T-helper 17 cell (primary cell): ENCODE results near the gene ZNF816. TPM values are rescaled to one million over a fixed set of nuclear protein-coding genes. Genes with fewer than 3 reads are reported as not detected.
A peak's percentile ranks its signal among the peaks of the same experiment; 100 is the strongest.
"Not testable (repeated sequence)": the region's sequence is repeated elsewhere in the genome, so short reads cannot be mapped to it uniquely, and the experiment has no call there.

Experiments
- ATAC-seq: fragments of 150-1000 bp; cut with Tn5 transposase; 2 replicates; pipeline ENCODE4 v1.10.0; 2021; ENCODE audit warnings: mild to moderate bottlenecking, moderate library complexity
- DNase-seq, 3 donors: peaks; one replicate each; pipeline versions ENCODE4 v3.0.0 to v3.0.0-alpha.2; 2020 to 2021
- H3K9me3 ChIP-seq: one replicate; pipeline ENCODE4 v1.7.0; 2013; ENCODE audit warnings: low read length, mild to moderate bottlenecking; ENCODE audit not compliant: control insufficient read depth, poor library complexity, severe bottlenecking
- H3K27ac Mint-ChIP-seq: one replicate; pipeline ENCODE4 v1.8.0; 2022; ENCODE audit warnings: mild to moderate bottlenecking, moderate library complexity, mixed read lengths
- H3K27me3 Mint-ChIP-seq: one replicate; pipeline ENCODE4 v1.8.0; 2022; ENCODE audit warnings: mixed read lengths
- H3K36me3 Mint-ChIP-seq: one replicate; pipeline ENCODE4 v1.8.0; 2022; ENCODE audit warnings: low read depth, mixed read lengths
- H3K4me1 Mint-ChIP-seq: one replicate; pipeline ENCODE4 v1.8.0; 2022; ENCODE audit warnings: mild to moderate bottlenecking, mixed read lengths
- H3K4me3 Mint-ChIP-seq: one replicate; pipeline ENCODE4 v1.8.0; 2022; ENCODE audit warnings: mild to moderate bottlenecking, moderate library complexity, mixed read lengths
- total RNA-seq, 4 donors: library from RNA in 2 of 4; stranded (reverse) in 2 of 4; gene quantifications; one replicate each; pipeline ENCODE4 v1.2.3 and lab custom pipeline; 2022 to 2026

Gene ZNF816
- total RNA-seq, 2 donors from 2014 or later, result 3.5 to 4.8 TPM

DNA sequence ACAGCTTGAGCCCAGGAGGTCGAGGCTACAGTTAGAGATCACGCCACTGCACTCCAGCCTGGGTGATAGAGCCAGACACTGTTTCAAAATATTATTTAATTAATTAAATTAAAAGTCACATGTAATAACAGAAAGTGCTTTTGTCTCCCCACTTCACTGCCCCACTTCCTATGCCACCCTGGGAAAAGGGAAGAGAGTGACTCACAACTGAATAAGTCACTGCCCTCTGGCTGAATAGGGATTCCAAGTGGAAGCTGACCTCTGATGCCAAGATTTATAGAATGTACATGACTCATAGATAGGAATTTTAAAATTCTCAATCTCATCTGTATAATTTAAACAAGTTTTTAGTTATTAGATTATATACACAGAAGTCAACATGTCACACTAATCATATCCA, 28.8 kb upstream of the ZNF816 start:
- H3K27ac Mint-ChIP-seq, result no peak overlapping the region

GRCh38 chr19:52990759-52991418, 28.2 kb upstream of the ZNF816 start:
- no peak for ATAC-seq
- no peaks in the 10 kb centered on the region for H3K9me3 ChIP-seq
- peaks cover 6% of the 10 kb centered on the region for H3K36me3 Mint-ChIP-seq

More for the DNA sequence above, 28.8 kb upstream of the ZNF816 start:
- no peak overlapping the region for H3K4me3 Mint-ChIP-seq
- H3K36me3 Mint-ChIP-seq, result peaks cover 6% of the 10 kb centered on the region
- H3K4me1 Mint-ChIP-seq, result peaks cover 4% of the 10 kb centered on the region
- DNase-seq, result no peak
- ATAC-seq, result no peak
- no peaks in the 10 kb centered on the region for H3K9me3 ChIP-seq
- H3K27me3 Mint-ChIP-seq, result no peaks in the 10 kb centered on the region

GRCh38 chr19:52988506-52988905, 25.8 kb upstream of the ZNF816 start:
- H3K27ac Mint-ChIP-seq, result no peak overlapping the region
- peaks cover 4% of the 10 kb centered on the region for H3K4me1 Mint-ChIP-seq
- H3K4me3 Mint-ChIP-seq, result no peak overlapping the region
- H3K9me3 ChIP-seq, result no peaks in the 10 kb centered on the region
- DNase-seq (no peak), ATAC-seq (no peak)
- no peaks in the 10 kb centered on the region for H3K27me3 Mint-ChIP-seq
- H3K36me3 Mint-ChIP-seq, result peaks cover 6% of the 10 kb centered on the region

More at GRCh38 chr19:52990759-52991418, 28.2 kb upstream of the ZNF816 start:
- Mint-ChIP-seq H3K27ac (no peak overlapping the region), H3K27me3 (no peaks in the 10 kb centered on the region), H3K4me3 (no peak overlapping the region), H3K4me1 (peaks cover 4% of the 10 kb centered on the region)
- DNase-seq, result no peak

DNA sequence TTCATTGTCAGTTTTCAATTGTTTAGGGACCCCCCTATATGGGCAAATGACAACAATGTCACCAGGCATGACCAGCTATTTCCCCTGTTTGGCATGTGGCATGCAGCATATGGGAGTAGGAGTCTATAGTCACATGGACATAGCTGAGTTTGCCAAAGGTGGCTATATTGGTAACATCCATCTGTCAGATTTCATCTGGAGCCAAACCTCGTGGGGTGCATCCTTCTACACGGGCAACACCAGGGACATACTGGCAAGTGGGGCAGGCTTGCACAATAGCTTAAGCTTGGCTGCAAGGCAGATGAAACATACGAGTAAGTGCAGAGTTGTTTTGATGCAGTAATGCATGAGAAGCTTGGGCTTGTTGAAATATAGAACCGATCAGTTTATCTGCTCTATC, 24.5 kb upstream of the ZNF816 start:
- H3K36me3 Mint-ChIP-seq, result peaks cover 6% of the 10 kb centered on the region
- H3K27ac Mint-ChIP-seq, result no peak overlapping the region
- no peaks in the 10 kb centered on the region for H3K27me3 Mint-ChIP-seq
- no peaks in the 10 kb centered on the region for H3K9me3 ChIP-seq
- no peak overlapping the region for H3K4me3 Mint-ChIP-seq
- H3K4me1 Mint-ChIP-seq, result peaks cover under 1% of the 10 kb centered on the region
- DNase-seq, result no peak
- ATAC-seq, result no peak

DNA sequence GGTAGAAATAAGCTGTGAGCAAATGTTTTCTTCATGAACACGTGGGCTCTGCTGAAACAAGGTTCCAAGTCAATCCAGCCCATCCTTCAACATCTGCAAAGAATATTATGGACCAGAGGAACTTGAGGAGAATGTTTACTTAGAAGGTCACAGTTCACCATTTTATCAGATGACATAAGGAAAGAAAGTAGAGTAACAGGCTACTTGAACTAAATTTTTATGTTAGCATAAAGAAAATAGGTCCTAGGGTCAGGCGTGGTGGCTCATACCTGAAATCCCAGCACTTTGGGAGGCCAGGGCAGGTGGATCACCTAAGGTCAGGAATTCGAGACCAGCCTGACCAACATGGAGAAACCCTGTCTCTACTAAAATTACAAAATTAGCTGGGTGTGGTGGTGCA, 20.5 kb upstream of the ZNF816 start:
- H3K27ac Mint-ChIP-seq, H3K36me3 Mint-ChIP-seq, H3K27me3 Mint-ChIP-seq, H3K9me3 ChIP-seq, DNase-seq, H3K4me3 Mint-ChIP-seq, H3K4me1 Mint-ChIP-seq, ATAC-seq: not testable (repeated sequence)

GRCh38 chr19:52981329-52981728, 18.6 kb upstream of the ZNF816 start:
- DNase-seq, result no peak
- no peaks in the 10 kb centered on the region for H3K9me3 ChIP-seq
- Mint-ChIP-seq H3K27ac (no peak overlapping the region), H3K4me1 (no peaks in the 10 kb centered on the region), H3K4me3 (no peak overlapping the region), H3K36me3 (no peaks in the 10 kb centered on the region), H3K27me3 (no peaks in the 10 kb centered on the region)
- ATAC-seq, result no peak

DNA sequence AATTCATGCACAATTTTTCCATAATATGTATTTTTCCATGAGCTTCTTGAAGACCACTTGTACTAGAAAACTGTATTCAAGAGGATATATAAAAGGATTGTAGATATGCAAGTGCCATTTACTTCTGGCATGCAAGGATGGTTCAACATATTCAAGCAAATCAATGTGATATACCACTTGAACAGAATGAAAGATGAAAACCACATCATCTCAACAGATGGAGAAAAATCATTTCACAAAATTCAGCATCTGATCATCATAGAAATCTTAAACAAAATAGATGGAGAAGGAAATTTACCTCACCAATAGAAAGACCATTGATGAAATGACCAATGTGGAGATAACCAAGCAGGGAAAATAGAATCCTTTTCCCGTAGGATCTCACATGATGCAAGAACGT, 5.1 kb upstream of the ZNF816 start:
- no peak for ATAC-seq
- peaks cover 3% of the 10 kb centered on the region for H3K36me3 Mint-ChIP-seq
- H3K27ac Mint-ChIP-seq, result no peak overlapping the region
- no peak overlapping the region for H3K4me3 Mint-ChIP-seq
- H3K4me1 Mint-ChIP-seq, result peaks cover 4% of the 10 kb centered on the region
- H3K9me3 ChIP-seq, result peaks cover 7% of the 10 kb centered on the region
- DNase-seq, result no peak
- H3K27me3 Mint-ChIP-seq, result no peaks in the 10 kb centered on the region

DNA sequence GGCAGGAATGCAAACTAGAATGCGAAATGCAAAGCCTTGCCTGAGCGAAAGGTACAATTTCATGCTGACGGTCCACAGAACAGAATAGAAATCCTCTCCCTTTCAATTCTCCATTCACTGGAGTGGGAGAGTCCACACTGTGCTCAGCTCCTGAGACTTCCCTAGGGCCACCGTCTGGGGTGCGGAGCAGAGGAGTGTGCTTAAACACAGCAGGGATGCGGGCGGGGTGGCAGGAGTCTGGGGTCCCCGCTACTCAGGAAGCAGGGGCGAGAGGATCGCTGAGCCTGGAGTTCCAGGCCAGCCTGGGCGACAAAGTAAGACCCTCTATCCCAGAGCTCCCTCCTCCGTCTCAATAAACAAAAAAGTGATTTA, 552 bp upstream of the ZNF816 start:
- ATAC-seq, result peak; percentile 8
- no peaks in the 10 kb centered on the region for H3K9me3 ChIP-seq
- Mint-ChIP-seq H3K27ac (peak overlapping the region; percentile 92), H3K27me3 (no peaks in the 10 kb centered on the region), H3K4me1 (peaks cover 11% of the 10 kb centered on the region), H3K4me3 (peak overlapping the region; percentile 89), H3K36me3 (no peaks in the 10 kb centered on the region)
- no peak for DNase-seq

- Mint-ChIP-seq H3K4me3 (peak overlapping the region; percentile 89), H3K27me3 (no peaks in the 10 kb centered on the region), H3K36me3 (no peaks in the 10 kb centered on the region), H3K27ac (peak overlapping the region; percentile 92), H3K4me1 (peaks cover 11% of the 10 kb centered on the region)
- DNase-seq, result no peak
- ATAC-seq, result no peak
- peaks cover 6% of the 10 kb centered on the region for H3K9me3 ChIP-seq
These were observed 700 bp downstream of the ZNF816 start for GRCh38 chr19:52961981-52962380.

DNA sequence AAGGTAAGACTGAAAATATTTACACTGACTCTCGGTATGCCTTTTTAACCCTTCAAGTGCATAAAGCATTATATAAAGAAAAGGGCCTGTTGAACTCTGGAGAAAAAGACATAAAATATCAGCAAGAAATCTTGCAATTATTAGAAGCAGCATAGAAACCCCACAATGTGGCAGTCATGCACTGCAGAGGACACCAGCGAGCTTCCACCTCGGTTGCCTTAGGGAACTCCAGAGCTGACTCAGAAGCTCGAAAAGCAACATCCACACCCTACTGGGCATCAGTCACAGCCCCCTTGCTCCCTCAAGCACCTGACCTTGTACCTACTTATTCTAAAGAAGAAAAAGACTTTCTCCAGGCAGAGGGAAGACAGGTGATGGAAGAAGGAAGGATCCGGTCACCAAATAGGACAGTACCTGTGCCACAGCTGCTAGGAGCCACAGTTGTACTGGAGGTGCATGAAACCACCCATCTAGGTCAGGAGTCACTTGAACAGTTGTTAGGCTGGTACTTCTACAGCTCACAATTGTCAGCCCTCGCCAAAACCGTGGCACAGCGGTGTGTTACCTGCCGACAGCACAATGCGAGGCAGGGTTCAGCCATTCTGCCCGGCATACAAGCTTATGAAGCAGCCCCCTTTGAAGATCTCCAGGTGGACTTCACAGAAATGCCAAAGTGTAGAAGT, 2.9 kb downstream of the ZNF816 start:
- H3K27me3 Mint-ChIP-seq, result no peaks in the 10 kb centered on the region
- peaks cover 12% of the 10 kb centered on the region for H3K36me3 Mint-ChIP-seq

GRCh38 chr19:52957591-52957990, 5.1 kb downstream of the ZNF816 start:
- Mint-ChIP-seq H3K36me3 (peaks cover 17% of the 10 kb centered on the region), H3K27ac (no peak overlapping the region), H3K4me3 (no peak overlapping the region), H3K27me3 (no peaks in the 10 kb centered on the region), H3K4me1 (peaks cover 7% of the 10 kb centered on the region)
- no peak for ATAC-seq
- no peak for DNase-seq
- H3K9me3 ChIP-seq, result peaks cover 35% of the 10 kb centered on the region

More for the DNA sequence above, 2.9 kb downstream of the ZNF816 start:
- H3K9me3 ChIP-seq, result peaks cover 19% of the 10 kb centered on the region
- H3K4me1 Mint-ChIP-seq, result peaks cover 11% of the 10 kb centered on the region
- no peak overlapping the region for H3K4me3 Mint-ChIP-seq
- no peak for DNase-seq
- no peak overlapping the region for H3K27ac Mint-ChIP-seq
- ATAC-seq, result no peak

DNA sequence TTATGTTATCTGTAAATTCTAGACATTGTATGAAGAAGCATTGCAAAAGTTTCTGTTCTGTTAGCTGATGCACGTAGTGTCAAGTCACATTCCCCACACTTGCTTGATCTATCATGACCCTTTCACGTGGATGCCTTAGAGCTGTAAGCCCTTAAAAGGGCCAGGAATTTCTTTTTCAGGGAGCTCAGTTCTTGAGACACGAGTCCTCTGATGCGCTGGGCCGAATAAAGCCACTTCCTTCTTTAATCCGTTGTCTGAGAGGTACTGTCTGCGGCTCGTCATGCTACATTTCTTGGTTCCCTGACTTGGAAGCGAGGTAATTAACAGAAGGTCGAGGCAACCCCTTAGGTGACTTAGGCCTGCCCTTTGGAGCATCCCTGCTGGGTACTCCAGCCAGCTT, 5.8 kb downstream of the ZNF816 start:
- peaks cover 20% of the 10 kb centered on the region for H3K36me3 Mint-ChIP-seq
- peaks cover 3% of the 10 kb centered on the region for H3K4me1 Mint-ChIP-seq
- peaks cover 42% of the 10 kb centered on the region for H3K9me3 ChIP-seq
- H3K27ac Mint-ChIP-seq, result no peak overlapping the region
- DNase-seq (no peak), ATAC-seq (no peak)
- no peaks in the 10 kb centered on the region for H3K27me3 Mint-ChIP-seq
- no peak overlapping the region for H3K4me3 Mint-ChIP-seq

DNA sequence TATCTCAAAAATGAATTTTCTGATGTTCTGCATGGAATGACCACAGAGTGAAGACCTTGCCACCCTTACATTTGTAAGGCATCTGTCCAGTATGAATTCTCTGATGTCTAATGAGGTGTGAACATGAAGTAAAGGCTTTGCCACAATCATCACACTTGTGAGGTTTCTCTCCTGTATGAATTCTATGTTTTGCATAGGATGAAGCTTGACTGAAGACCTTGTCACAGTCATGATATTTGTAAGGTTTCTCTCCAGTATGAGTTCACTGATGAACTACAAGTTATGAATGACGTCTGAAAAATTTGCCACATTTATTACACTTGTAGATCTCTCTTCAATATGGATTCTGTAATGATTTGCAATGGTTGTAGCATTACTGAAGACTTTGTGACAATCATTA, 13.3 kb downstream of the ZNF816 start:
- ATAC-seq (no peak), DNase-seq (no peak)
- H3K27me3 Mint-ChIP-seq, result no peaks in the 10 kb centered on the region
- peaks cover 47% of the 10 kb centered on the region for H3K9me3 ChIP-seq
- H3K36me3 Mint-ChIP-seq, result peaks cover 13% of the 10 kb centered on the region
- H3K27ac Mint-ChIP-seq, result no peak overlapping the region
- H3K4me1 Mint-ChIP-seq, result no peaks in the 10 kb centered on the region
- no peak overlapping the region for H3K4me3 Mint-ChIP-seq
